Amniotic stem cell (primary cell): ENCODE results near the gene NR6A1.

Source experiments
- DNase-seq: peaks from one replicate; lab custom pipeline; 2025; lab: John Stamatoyannopoulos, UW

The NR6A1 gene

GRCh38 chr9:124724415-124725067 lies 46.6 kb downstream of the NR6A1 start:
- DNase-seq = no peak

- DNase-seq = no peak
Measured at GRCh38 chr9:124723352-124723751, 47.8 kb downstream of the NR6A1 start.

- no peak for DNase-seq
Measured at GRCh38 chr9:124721109-124721906, 49.8 kb downstream of the NR6A1 start.

- no peak for DNase-seq
Measured at GRCh38 chr9:124720429-124721108, 50.5 kb downstream of the NR6A1 start.

- no peak for DNase-seq
Measured at GRCh38 chr9:124718928-124719327, 52.2 kb downstream of the NR6A1 start.

- no peak for DNase-seq
Measured at GRCh38 chr9:124717597-124717996, 53.5 kb downstream of the NR6A1 start.

- DNase-seq = no peak
Measured at GRCh38 chr9:124716808-124717207, 54.3 kb downstream of the NR6A1 start.

GRCh38 chr9:124710766-124711165 lies 60.3 kb downstream of the NR6A1 start:
- DNase-seq = no peak

- DNase-seq = no peak
Measured at GRCh38 chr9:124709292-124709690, 61.8 kb downstream of the NR6A1 start.

GRCh38 chr9:124708633-124709291 lies 62.3 kb downstream of the NR6A1 start:
- no peak for DNase-seq

- no peak for DNase-seq
Measured at GRCh38 chr9:124708074-124708473, 63.0 kb downstream of the NR6A1 start.

GRCh38 chr9:124707666-124708065 lies 63.4 kb downstream of the NR6A1 start:
- no peak for DNase-seq

GRCh38 chr9:124706685-124707084 lies 64.4 kb downstream of the NR6A1 start:
- DNase-seq = no peak

GRCh38 chr9:124699575-124699974 lies 71.5 kb downstream of the NR6A1 start:
- no peak for DNase-seq

GRCh38 chr9:124698265-124698664 lies 72.8 kb downstream of the NR6A1 start:
- DNase-seq = no peak

GRCh38 chr9:124697326-124698200 lies 73.5 kb downstream of the NR6A1 start:
- no peak for DNase-seq

GRCh38 chr9:124696101-124696500 lies 75.0 kb downstream of the NR6A1 start:
- DNase-seq = no peak

GRCh38 chr9:124695280-124695890 lies 75.7 kb downstream of the NR6A1 start:
- peak; percentile 21 for DNase-seq

GRCh38 chr9:124694414-124695279 lies 76.5 kb downstream of the NR6A1 start:
- DNase-seq = no peak

- DNase-seq = no peak
Measured at GRCh38 chr9:124693403-124693802, 77.7 kb downstream of the NR6A1 start.
